Stimulated activated CD8-positive, alpha-beta memory T cell treated with anti-CD3 and anti-CD28 coated beads, Interleukin-4, amount 100 ng/mL, for 24 hours (primary cell): ENCODE measurements around the gene MXRA5.
"Not testable (repeated sequence)": the region's sequence is repeated elsewhere in the genome, so short reads cannot be mapped to it uniquely, and the experiment has no call there.

Experiments used
- DNase-seq: peaks from one replicate; pipeline ENCODE4 v3.0.0-alpha.2; 2020; ENCODE audit warnings: low read depth

The MXRA5 gene

DNA sequence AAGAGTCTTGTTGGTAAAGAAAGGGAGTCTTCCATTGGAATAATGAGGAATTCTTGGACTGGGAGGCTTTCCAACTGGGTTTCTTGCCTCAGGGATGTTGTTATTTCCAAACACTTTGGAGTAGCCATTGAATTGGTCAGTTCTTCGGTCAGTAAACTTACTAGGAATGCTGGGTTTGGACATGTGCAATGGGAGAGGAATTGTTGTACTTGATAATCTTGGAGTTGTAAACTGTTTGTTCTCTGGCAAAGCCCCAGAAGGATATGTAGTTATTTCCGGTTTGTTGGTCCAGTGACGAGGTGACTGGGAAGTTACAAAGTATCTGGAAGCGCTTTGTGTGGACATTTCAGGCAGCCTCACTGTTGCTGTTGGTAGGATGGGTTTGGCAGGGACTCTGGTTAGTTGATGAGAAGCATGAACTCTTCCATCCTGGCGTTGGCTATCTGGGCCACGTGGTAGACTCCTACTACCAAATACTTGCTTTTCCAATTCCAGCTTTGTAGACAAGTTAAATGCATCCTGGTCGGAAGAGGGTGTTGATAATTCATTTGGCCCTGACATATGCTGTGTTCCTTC, 25.9 kb downstream of the MXRA5 start:
- DNase-seq = no peak

GRCh38 chrX:3317191-3317718, 29.2 kb downstream of the MXRA5 start:
- no peak for DNase-seq

GRCh38 chrX:3312109-3312508, 34.3 kb downstream of the MXRA5 start:
- no peak for DNase-seq

DNA sequence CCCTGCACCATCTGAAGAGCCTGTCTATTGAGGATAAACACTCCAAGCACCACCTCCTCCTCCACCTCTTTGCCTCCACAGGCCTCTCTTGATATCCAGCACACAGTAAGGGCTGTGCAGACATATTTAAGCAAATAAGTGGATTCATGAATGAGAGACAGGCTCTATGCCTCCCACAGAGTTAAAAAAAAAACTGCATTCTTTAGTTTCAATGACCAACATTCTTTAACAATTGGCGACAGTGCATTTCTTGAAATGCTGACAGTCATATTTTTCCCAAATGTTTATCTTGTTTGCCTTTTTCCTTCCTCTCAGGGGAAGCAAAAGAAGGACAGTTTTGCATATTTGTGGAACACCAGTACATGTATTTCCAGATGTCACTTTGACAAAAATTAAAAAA, 38.6 kb downstream of the MXRA5 start:
- DNase-seq = no peak

- DNase-seq = no peak
Measured at GRCh38 chrX:3299636-3300035, 46.8 kb downstream of the MXRA5 start.

- DNase-seq = no peak
Measured at GRCh38 chrX:3295731-3296130, 50.7 kb downstream of the MXRA5 start.

DNA sequence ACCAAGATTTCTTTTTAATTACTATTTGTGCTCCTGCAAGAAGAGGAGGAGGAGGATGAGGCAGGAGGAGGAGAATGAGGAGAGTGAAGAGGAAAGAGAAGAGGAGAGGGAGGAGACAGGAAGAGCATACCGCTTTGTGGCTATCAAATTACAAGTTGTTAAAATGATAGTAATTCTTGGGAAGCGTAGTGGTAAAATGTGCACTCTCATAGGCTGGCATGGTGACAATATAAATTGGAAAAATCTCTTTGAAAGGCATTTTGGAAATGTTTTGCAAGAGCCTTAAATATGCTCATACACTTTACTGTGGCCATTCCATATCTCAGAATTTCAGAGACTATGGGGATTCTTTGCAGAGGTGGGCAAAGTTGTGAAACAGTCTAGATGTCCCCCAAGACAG, 53.2 kb downstream of the MXRA5 start:
- no peak for DNase-seq

- no peak for DNase-seq
Measured at GRCh38 chrX:3290561-3290960, 55.9 kb downstream of the MXRA5 start.

DNA sequence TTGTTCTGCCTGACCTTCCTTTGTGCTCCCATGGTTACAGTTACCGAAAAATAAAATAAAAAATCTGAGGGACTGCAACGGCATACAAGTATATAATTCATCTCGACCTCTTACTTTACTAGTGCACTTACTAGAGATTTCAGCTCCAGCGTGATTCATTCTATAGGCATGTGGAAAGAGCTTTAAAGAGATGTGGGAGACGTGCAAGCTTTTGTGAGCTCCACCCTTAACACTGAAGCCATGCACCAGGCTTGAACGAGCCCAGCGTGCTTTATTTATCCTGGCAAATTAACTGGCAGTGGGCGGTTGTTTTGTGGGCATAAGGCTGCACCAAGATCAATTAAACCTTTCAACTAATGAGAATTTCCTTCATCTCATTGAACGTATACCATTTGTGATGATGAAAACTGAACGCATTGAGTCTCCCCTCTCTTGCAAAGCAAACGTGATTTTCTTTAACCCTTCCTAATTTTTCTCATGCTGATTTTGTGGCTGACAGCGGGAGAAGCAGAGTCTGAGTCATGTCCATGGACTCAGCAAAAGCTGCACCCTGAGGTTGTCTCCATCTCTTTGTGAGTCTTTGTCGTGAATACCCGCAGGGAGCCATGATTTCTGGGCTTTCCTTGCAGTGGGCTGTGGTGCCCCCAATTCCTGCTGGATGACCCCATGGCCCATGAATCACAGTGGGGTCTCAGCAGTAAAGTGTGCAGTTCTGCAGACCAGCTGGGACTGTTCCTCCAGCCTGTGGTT, 60.1 kb downstream of the MXRA5 start:
- DNase-seq = no peak

- DNase-seq = no peak
Measured at GRCh38 chrX:3280706-3281105, 65.7 kb downstream of the MXRA5 start.

DNA sequence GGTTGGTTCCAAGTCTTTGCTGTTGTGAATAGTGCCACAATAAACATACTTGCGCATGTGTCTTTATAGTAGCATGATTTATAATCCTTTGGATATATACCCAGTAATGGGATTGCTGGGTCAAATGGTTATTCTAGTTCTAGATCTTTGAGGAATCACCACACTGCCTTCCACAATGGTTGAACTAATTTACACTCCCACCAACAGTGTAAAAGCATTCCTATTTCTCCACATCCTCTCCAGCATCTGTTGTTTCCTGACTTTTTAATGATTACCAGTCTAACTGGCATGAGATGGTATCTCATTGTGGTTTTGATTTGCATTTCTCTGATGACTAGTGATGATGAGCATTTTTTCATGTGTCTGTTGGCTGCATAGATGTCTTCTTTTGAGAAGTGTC, 72.8 kb downstream of the MXRA5 start:
- DNase-seq = not testable (repeated sequence)

DNA sequence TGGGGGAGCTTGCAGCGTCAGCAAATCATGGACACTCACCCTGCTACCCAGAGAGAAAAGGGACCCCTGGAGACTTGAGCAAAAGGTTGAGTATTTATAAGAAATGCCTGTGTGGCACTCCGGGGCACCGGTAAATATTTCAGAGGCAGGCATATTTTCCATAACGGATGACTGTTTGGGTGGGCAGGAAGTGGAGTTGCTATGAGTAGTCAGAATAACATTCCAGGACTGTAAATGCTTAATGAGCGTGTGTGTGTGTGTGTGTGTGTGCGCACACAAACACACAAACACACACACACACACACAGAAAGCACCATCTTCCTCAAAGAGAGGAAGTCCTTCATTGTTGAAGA, 74.6 kb downstream of the MXRA5 start:
- no peak for DNase-seq

DNA sequence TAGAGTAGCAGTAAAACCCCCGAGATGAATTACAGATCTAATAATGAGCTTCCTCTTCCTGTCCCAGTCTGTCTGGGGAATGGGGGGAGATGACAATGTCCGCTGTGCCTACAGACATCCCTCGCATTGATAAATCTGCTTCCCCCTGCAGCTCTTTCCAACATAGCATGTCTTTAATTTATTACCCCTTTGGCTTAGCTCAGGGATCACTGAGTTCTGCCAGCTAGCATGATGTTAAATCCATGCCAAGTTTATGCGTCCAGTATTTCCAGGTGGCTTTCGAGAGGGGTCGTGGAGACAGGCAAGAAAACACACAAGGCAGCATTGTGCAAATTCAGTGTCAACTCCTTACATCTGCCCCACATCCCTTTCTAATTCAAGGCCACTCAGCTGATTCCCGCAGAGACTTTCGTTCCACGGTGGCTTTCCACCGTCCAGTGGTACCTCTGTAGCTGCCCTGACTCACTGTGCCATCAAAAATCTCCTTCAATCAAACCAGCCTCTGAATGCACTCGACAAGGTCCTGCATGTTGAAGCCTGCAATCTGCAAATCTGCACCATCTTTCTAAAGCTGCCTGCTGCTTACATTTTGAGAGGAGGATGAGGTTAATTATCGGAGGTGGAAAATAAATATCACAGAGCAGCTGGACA, 75.1 kb downstream of the MXRA5 start:
- DNase-seq = no peak

- DNase-seq = no peak
Measured at GRCh38 chrX:3268829-3269228, 77.6 kb downstream of the MXRA5 start.

- no peak for DNase-seq
Measured at GRCh38 chrX:3263681-3264126, 82.7 kb downstream of the MXRA5 start.

DNA sequence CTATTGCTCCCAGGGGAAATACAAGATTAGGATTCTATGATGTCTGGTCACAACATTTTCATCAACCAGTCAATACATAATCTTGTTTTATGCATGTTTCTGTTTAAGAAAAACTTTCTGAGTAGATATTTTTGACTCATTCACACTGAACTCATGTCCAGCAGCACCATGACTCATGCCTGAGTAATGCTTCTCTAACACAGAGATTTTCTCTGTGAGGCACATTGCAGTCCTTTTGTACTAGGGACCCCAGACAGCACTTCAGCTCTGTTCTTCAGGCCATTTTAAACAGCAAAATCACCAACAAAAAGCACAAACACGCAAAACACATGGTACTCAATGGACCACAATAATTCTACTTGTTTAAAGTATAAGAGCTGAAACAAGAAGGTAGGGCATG, 83.6 kb downstream of the MXRA5 start:
- no peak for DNase-seq
